Measurements from ENCODE around the gene GTF2H4. TPM values are rescaled to one million over a fixed set of nuclear protein-coding genes. Genes with fewer than 3 reads are reported as not detected.

GTF2H4 gene
- total RNA-seq, 2 experiments from 2014 or later, result 30.5 to 48.7 TPM

DNA sequence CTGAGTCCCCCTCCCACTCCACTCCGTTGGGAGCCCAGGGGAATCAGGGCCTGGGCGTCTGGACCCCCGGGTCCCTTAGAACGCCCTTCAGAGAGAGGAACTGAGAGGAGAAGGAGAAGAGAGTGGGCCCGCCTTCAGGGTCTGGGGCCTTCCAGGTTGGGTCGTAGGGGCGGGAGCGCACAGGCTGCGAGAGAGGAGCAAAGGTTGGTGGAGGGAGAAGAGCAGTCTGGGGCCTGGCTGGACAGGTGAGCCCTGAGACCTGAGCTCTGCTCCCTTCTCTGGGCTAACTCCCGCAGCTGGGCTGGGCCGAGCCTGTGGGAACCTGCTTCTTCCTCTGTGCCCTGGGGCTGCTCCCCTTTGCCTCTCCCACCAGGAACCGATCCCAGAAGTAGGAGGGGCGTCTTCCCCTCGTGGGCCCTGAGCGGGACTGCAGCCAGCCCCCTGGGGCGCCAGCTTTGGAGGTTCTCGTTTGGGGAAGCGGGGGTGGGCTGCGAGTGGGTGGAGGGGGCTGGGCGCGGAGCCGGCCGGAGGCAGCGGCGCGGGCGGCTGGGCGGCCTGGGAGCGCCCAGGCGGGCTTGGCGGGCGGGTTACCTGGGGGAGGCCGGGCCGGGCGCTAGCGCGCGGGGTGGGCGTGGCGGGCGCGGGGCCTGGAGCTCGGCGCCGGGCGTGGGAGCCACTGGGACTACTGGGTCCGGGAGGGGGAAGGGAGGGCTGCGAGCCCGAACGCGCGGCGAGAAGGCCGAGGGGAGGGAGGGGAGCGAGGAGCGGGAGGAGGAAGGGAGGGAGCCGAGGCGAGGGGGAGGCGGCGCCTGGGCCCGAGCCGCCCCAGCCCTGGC, 24.1 kb upstream of the GTF2H4 start, which contains the start of gene DDR1:
Gene DDR1 (plus strand): TSS at position 835 of the 836 bp plus-strand sequence. CDS start 4,211 bp downstream, outside the sequence.
- no peaks in the 10 kb centered on the region for H3K79me2 ChIP-seq (ENCODE audit: insufficient read depth, low read depth, low read length)
- H3K27ac ChIP-seq (ENCODE audit: low read depth, low read length, poor library complexity, severe bottlenecking), result peak within 1 kb of the TSS; percentile 85
- peak within 1 kb of the TSS; percentile 40 for H2AFZ ChIP-seq (ENCODE audit: low read length)
- H3K9me2 ChIP-seq (ENCODE audit: insufficient read depth, low read length), result no peaks in the 10 kb centered on the region
- no peaks in the 10 kb centered on the region for H3K36me3 ChIP-seq (ENCODE audit: insufficient read depth, low read length)
- H3K4me2 ChIP-seq (ENCODE audit: low read length), result peak within 1 kb of the TSS; percentile 75
- H3K4me1 ChIP-seq (ENCODE audit: insufficient read depth, low read length, poor library complexity, severe bottlenecking), result peaks cover 53% of the 10 kb centered on the region
- H4K20me1 ChIP-seq (ENCODE audit: insufficient read depth, low read length), result no peaks in the 10 kb centered on the region
- BruUV-seq (replicated peaks), result no TSS peak
- intact Hi-C loops (cut with micrococcal nuclease; ENCODE audit: unreplicated experiment), result loop anchor here (2.0 to 10.0 kb wide), 2 partner anchors 31 to 209 kb away; partner anchors contain the start of genes DHX16 and VARS2
- peak within 1 kb of the TSS; percentile 68 for H3K4me3 ChIP-seq (ENCODE audit: low read depth, low read length, poor library complexity, severe bottlenecking)
- DNase-seq (ENCODE audit: low spot score), result peak; percentile 58
- ChIA-PET CTCF (ENCODE audit: unreplicated experiment) (interaction anchor here (0.6 kb wide), 2 partner anchors 12 to 247 kb away, joined by 3 to 12 read pairs; no protein-coding TSS in a partner anchor), POLR2A (interaction anchor here (0.5 to 2.2 kb wide), 6 partner anchors 24 to 202 kb away, joined by 3 to 15 read pairs (median 4); partner anchors contain the start of gene GTF2H4)
- TF ChIP-seq CTCF (conservative IDR thresholded peaks at IDR 0.05; ENCODE audit: low read length) (no peak), EZH2phosphoT487 (IDR thresholded peaks at IDR 0.05; ENCODE audit: borderline replicate concordance, low read depth, low read length) (no peak)
- H3K9me3 ChIP-seq (ENCODE audit: low read length), result no peaks in the 10 kb centered on the region

- Histone ChIP-seq H3K4me1 (ENCODE audit: insufficient read depth, low read length, poor library complexity, severe bottlenecking) (peaks cover 53% of the 10 kb centered on the region), H2AFZ (ENCODE audit: low read length) (peak overlapping the region; percentile 40; the same call in 1 of the 2 replicates), H3K9me2 (ENCODE audit: insufficient read depth, low read length) (no peaks in the 10 kb centered on the region), H3K79me2 (ENCODE audit: insufficient read depth, low read depth, low read length) (no peaks in the 10 kb centered on the region), H3K27ac (ENCODE audit: low read depth, low read length, poor library complexity, severe bottlenecking) (peak overlapping the region; percentile 85), H3K4me2 (ENCODE audit: low read length) (peak overlapping the region; percentile 75), H3K9me3 (ENCODE audit: low read length) (no peaks in the 10 kb centered on the region), H3K4me3 (ENCODE audit: low read depth, low read length, poor library complexity, severe bottlenecking) (peak overlapping the region; percentile 68), H4K20me1 (ENCODE audit: insufficient read depth, low read length) (no peaks in the 10 kb centered on the region), H3K36me3 (ENCODE audit: insufficient read depth, low read length) (no peaks in the 10 kb centered on the region)
- TF ChIP-seq CTCF (conservative IDR thresholded peaks at IDR 0.05; ENCODE audit: low read length), result 0 out of 2 replicates have a peak, but pooled peaks have one; percentile 19
- TF ChIP-seq EZH2phosphoT487 (IDR thresholded peaks at IDR 0.05; ENCODE audit: borderline replicate concordance, low read depth, low read length), result no peak
- POLR2A ChIA-PET, result interaction anchor here (0.5 to 1.1 kb wide), 4 partner anchors 36 to 203 kb away, joined by 3 to 4 read pairs (median 3); no protein-coding TSS in a partner anchor
- CTCF ChIA-PET (ENCODE audit: unreplicated experiment), result interaction anchor here (0.6 kb wide), 1 partner anchor 11 kb away, joined by 3 read pairs; no protein-coding TSS in a partner anchor
- intact Hi-C loops (cut with micrococcal nuclease; ENCODE audit: unreplicated experiment), result loop anchor here (2.0 to 10.0 kb wide), 2 partner anchors 30 to 210 kb away; partner anchors contain the start of genes DHX16 and VARS2
- BruUV-seq (replicated peaks), result no TSS peak
- peak; percentile 65 for DNase-seq (ENCODE audit: low spot score)
Observed at GRCh38 chr6:30884521-30885480, 23.2 kb upstream of the GTF2H4 start.
